Measurements from ENCODE around the gene NT5C1A. TPM values are rescaled to one million over a fixed set of nuclear protein-coding genes. Genes with fewer than 3 reads are reported as not detected.

NT5C1A gene
- total and polyA plus RNA-seq, 4 donors, result not detected

DNA sequence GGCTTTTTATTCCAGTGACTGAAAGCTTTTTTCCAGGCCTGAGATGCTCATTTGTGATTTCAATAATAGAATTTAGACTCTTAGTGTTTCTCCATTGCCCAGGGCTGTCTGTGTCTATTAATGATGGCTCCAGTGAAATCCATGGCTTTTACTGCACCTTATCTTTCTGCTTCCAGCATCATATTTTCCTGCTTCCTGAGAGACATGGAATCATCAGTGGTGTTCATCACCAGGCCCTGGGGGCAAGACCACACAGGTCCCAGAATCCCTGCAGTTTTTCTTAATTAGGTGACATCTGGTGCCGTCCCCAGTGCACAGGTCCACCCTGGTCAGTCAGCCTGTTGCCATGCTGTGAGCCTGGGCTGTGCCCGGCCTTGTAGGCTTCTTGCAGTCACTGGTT lies 15.5 kb downstream of the NT5C1A start:
- no peak for ATAC-seq (ENCODE audit: insufficient read depth, low FRiP score)
- 89 to 90% methylated on average over 2 of the region's 2 CpGs for WGBS, 2 donors
- H3K36me3 ChIP-seq (ENCODE audit: control insufficient read depth in 4 of 4, insufficient read depth in 4 of 4, low read length in 4 of 4), result no peaks in the 10 kb centered on the region

DNA sequence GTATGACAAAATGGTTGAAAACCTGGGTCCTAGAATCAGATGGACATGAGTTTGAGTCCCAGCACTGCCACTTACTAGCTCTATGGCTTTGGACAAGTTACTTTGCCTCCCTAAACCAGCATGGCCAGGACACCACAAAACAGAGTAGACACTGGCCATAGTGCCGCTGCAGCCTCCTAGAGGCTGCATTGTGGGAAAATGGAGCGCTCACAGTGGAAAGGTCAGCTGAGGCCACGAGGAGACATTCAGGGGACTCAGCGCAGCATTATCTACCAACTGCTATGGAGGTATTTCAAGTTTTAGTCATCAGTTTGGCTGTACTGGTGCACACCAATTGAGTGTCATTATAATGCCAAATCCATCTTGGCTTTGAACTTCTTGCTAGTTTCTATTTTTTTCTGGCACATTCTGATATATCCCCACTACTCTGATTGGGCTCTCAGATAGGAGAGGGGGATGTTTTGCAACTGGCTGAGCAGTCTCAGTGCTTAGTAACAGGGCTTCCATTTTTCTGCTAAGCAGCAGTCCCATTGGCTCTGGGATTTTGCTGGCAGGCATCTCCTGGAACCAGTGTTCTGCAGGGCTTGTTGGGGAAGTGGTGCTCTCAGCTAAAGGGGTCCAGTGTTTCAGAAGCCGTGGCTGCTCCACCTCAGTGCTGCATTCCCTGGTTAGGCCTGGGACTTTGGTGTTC lies 16.2 kb downstream of the NT5C1A start:
- DNase-seq, result no peak
- H3K9ac ChIP-seq (ENCODE audit: insufficient read depth in 1 of 2, low read length in 2 of 2), result no peak overlapping the region
- H3K4me1 ChIP-seq (ENCODE audit: control insufficient read depth in 5 of 5, insufficient read depth in 5 of 5, low read length in 5 of 5), result peaks cover 0 to 3% (median 2%) of the 10 kb centered on the region in 5 donors
- WGBS, 2 donors, result 82 to 91% methylated on average over 5 of the region's 5 CpGs
- no peaks in the 10 kb centered on the region for H3K36me3 ChIP-seq (ENCODE audit: control insufficient read depth in 4 of 4, insufficient read depth in 4 of 4, low read length in 4 of 4)
- H3K27me3 ChIP-seq (ENCODE audit: control insufficient read depth in 3 of 3, insufficient read depth in 3 of 3, low read length in 2 of 3), result no peaks in the 10 kb centered on the region
- H3K9me3 ChIP-seq (ENCODE audit: control insufficient read depth in 4 of 4, insufficient read depth in 3 of 4, low read length in 3 of 4), result no peaks in the 10 kb centered on the region
- no peak overlapping the region for H3K4me3 ChIP-seq
- H3K27ac ChIP-seq (ENCODE audit: low read depth in 1 of 2, low read length in 1 of 2), result no peak overlapping the region
- TF ChIP-seq, protein P1, sequence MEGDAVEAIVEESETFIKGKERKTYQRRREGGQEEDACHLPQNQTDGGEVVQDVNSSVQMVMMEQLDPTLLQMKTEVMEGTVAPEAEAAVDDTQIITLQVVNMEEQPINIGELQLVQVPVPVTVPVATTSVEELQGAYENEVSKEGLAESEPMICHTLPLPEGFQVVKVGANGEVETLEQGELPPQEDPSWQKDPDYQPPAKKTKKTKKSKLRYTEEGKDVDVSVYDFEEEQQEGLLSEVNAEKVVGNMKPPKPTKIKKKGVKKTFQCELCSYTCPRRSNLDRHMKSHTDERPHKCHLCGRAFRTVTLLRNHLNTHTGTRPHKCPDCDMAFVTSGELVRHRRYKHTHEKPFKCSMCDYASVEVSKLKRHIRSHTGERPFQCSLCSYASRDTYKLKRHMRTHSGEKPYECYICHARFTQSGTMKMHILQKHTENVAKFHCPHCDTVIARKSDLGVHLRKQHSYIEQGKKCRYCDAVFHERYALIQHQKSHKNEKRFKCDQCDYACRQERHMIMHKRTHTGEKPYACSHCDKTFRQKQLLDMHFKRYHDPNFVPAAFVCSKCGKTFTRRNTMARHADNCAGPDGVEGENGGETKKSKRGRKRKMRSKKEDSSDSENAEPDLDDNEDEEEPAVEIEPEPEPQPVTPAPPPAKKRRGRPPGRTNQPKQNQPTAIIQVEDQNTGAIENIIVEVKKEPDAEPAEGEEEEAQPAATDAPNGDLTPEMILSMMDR (IDR thresholded peaks at IDR 0.05; ENCODE audit: control extremely low read depth, extremely low read depth), result no peak
- no peak for ATAC-seq (ENCODE audit: insufficient read depth, low FRiP score)

More for the DNA sequence above, 15.5 kb downstream of the NT5C1A start:
- H3K9me3 ChIP-seq (ENCODE audit: control insufficient read depth in 4 of 4, insufficient read depth in 3 of 4, low read length in 3 of 4), result no peaks in the 10 kb centered on the region
- no peak overlapping the region for H3K27ac ChIP-seq (ENCODE audit: low read depth in 1 of 2, low read length in 1 of 2)
- H3K9ac ChIP-seq (ENCODE audit: insufficient read depth in 1 of 2, low read length in 2 of 2), result no peak overlapping the region
- TF ChIP-seq, protein P1 (IDR thresholded peaks at IDR 0.05; ENCODE audit: control extremely low read depth, extremely low read depth), result no peak
- H3K4me3 ChIP-seq, result no peak overlapping the region
- H3K4me1 ChIP-seq (ENCODE audit: control insufficient read depth in 5 of 5, insufficient read depth in 5 of 5, low read length in 5 of 5), result peaks cover 0 to 3% (median 2%) of the 10 kb centered on the region in 5 donors
- no peaks in the 10 kb centered on the region for H3K27me3 ChIP-seq (ENCODE audit: control insufficient read depth in 3 of 3, insufficient read depth in 3 of 3, low read length in 2 of 3)
- DNase-seq, result no peak

DNA sequence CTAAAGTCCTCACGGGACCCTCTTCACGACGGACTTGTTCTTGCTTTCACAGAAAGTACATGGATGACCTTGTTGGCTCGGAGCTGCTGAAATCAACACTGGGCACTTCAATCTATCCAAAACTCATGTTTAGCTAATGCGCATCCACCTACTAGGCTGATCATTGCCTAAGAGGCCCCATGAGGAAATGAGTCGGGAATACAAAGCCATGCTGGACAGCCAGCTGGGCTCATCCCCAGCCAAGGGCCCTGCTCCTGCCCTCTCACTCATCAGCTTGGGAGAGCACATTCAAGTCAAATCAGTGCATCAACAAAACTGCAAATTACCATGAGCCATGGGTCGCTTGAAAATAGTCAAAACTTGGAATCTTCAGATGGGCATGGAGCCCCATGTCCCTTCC lies 17.6 kb downstream of the NT5C1A start:
- Histone ChIP-seq H3K27ac (ENCODE audit: low read depth in 1 of 2, low read length in 1 of 2) (no peak overlapping the region), H3K9me3 (ENCODE audit: control insufficient read depth in 4 of 4, insufficient read depth in 3 of 4, low read length in 3 of 4) (no peaks in the 10 kb centered on the region), H3K4me3 (no peak overlapping the region), H3K27me3 (ENCODE audit: control insufficient read depth in 3 of 3, insufficient read depth in 3 of 3, low read length in 2 of 3) (no peaks in the 10 kb centered on the region), H3K9ac (ENCODE audit: insufficient read depth in 1 of 2, low read length in 2 of 2) (no peak overlapping the region), H3K4me1 (ENCODE audit: control insufficient read depth in 5 of 5, insufficient read depth in 5 of 5, low read length in 5 of 5) (peaks cover 0 to 3% (median 2%) of the 10 kb centered on the region in 5 donors), H3K36me3 (ENCODE audit: control insufficient read depth in 4 of 4, insufficient read depth in 4 of 4, low read length in 4 of 4) (no peaks in the 10 kb centered on the region)
- TF ChIP-seq, protein P1 (IDR thresholded peaks at IDR 0.05; ENCODE audit: control extremely low read depth, extremely low read depth), result no peak
- no peak for ATAC-seq (ENCODE audit: insufficient read depth, low FRiP score)
- 80% methylated on average over 7 of the region's 7 CpGs for WGBS, 2 donors
- no peak for DNase-seq

Measured in lung (tissue), 12 donors.